NCI-H748 (cell line): ENCODE data around the gene MTMR6.
"Not testable (repeated sequence)": the region's sequence is repeated elsewhere in the genome, so short reads cannot be mapped to it uniquely, and the experiment has no call there.

ENCODE experiments used
- DNase-seq: peaks from one replicate; lab custom pipeline; 2025; ENCODE audit not compliant: unreplicated experiment; lab: John Stamatoyannopoulos, UW

The MTMR6 gene

GRCh38 chr13:25286969-25287961 lies at the start of gene MTMR6:
MTMR6 (minus strand) TSS chr13:25287488; CDS start chr13:25287247, 241 bp downstream.
- peak; percentile 98 for DNase-seq

- DNase-seq = no peak
Observed at GRCh38 chr13:25335856-25336255, 48.6 kb upstream of the MTMR6 start.

- no peak for DNase-seq
Observed at GRCh38 chr13:25330541-25330940, 43.3 kb upstream of the MTMR6 start.

GRCh38 chr13:25329706-25330105 lies 42.4 kb upstream of the MTMR6 start:
- no peak for DNase-seq

- DNase-seq = no peak
Observed at GRCh38 chr13:25324100-25324499, 36.8 kb upstream of the MTMR6 start.

GRCh38 chr13:25319771-25320170 lies 32.5 kb upstream of the MTMR6 start:
- DNase-seq = no peak

- DNase-seq = not testable (repeated sequence)
Observed at GRCh38 chr13:25318946-25319345, 31.7 kb upstream of the MTMR6 start.

GRCh38 chr13:25310891-25311290 lies 23.6 kb upstream of the MTMR6 start:
- DNase-seq = no peak

- DNase-seq = no peak
Observed at GRCh38 chr13:25306671-25307464, 19.6 kb upstream of the MTMR6 start.

- no peak for DNase-seq
Observed at GRCh38 chr13:25302121-25302520, 14.8 kb upstream of the MTMR6 start.

- DNase-seq = peak; percentile 100
Observed at GRCh38 chr13:25301347-25302113, 14.2 kb upstream of the MTMR6 start, which contains the start of gene NUP58. NUP58 (plus strand) TSS chr13:25301625; CDS start chr13:25301774, 149 bp downstream.

- no peak for DNase-seq
Observed at GRCh38 chr13:25300861-25301346, 13.6 kb upstream of the MTMR6 start.

- no peak for DNase-seq
Observed at GRCh38 chr13:25295701-25296100, 8.4 kb upstream of the MTMR6 start.

- no peak for DNase-seq
Observed at GRCh38 chr13:25295228-25295627, 7.9 kb upstream of the MTMR6 start.

- peak; percentile 65 for DNase-seq
Observed at GRCh38 chr13:25292301-25292700, 5.0 kb upstream of the MTMR6 start.

GRCh38 chr13:25291691-25292090 lies 4.4 kb upstream of the MTMR6 start:
- DNase-seq = peak; percentile 28

GRCh38 chr13:25288966-25289365 lies 1.7 kb upstream of the MTMR6 start:
- DNase-seq = no peak

- DNase-seq = peak; percentile 74
Observed at GRCh38 chr13:25286308-25286968, 850 bp downstream of the MTMR6 start.

GRCh38 chr13:25281935-25282332 lies 5.4 kb downstream of the MTMR6 start:
- no peak for DNase-seq
